DOHH2 (cell line): ENCODE results near the gene TMEM190.

ENCODE experiments used
- EZH2phosphoT487 ChIP-seq: fragments of 200-600 bp; sonication (generic); IDR thresholded peaks from 2 replicates; pipeline ENCODE4 v1.6.1; 2017; ENCODE audit warnings: borderline replicate concordance, mild to moderate bottlenecking, antibody characterized with exemption, low read length, moderate library complexity, mixed read lengths
- TF ChIP-seq, protein P1 (sequence below): fragments of 200-600 bp; sonication (generic); IDR thresholded peaks from one replicate; pipeline ENCODE4 v1.5.1; 2014; ENCODE audit warnings: antibody characterized with exemption, mild to moderate bottlenecking, low read depth, low read length; ENCODE audit not compliant: poor library complexity, severe bottlenecking

DNA sequence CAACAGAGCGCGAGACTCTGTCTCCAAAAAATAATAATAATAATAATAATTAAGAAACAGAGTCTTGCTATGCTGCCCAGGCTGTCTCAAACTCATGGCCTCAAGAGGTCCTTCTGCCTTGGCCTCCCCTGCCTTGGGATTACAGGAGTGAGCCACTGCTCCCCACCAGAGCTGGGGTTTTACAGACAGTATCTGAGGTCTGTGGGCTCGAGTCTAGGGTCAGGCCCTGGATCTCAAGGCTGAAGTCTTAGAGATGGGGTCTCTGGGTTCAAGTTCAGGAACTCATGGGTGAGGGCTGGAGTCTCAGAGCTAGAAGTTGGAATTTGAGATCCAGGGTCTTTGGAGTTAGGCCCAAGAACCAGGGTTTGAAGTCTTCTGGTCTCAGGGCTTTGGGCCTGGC, 9.8 kb upstream of the TMEM190 start:
- TF ChIP-seq, protein P1, sequence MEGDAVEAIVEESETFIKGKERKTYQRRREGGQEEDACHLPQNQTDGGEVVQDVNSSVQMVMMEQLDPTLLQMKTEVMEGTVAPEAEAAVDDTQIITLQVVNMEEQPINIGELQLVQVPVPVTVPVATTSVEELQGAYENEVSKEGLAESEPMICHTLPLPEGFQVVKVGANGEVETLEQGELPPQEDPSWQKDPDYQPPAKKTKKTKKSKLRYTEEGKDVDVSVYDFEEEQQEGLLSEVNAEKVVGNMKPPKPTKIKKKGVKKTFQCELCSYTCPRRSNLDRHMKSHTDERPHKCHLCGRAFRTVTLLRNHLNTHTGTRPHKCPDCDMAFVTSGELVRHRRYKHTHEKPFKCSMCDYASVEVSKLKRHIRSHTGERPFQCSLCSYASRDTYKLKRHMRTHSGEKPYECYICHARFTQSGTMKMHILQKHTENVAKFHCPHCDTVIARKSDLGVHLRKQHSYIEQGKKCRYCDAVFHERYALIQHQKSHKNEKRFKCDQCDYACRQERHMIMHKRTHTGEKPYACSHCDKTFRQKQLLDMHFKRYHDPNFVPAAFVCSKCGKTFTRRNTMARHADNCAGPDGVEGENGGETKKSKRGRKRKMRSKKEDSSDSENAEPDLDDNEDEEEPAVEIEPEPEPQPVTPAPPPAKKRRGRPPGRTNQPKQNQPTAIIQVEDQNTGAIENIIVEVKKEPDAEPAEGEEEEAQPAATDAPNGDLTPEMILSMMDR = no peak
- TF ChIP-seq EZH2phosphoT487 = no peak
